WERI-Rb-1 (cell line): ENCODE measurements around the gene GCLM.

ENCODE experiments used
- DNase-seq: peaks from one replicate; pipeline ENCODE4 v3.0.0-alpha.2; 2020
- H3K27ac ChIP-seq: fragments of 250-450 bp; sonication (Bioruptor Pico); 2 replicates; pipeline ENCODE4 v1.5.1; 2020; ENCODE audit warnings: mild to moderate bottlenecking, moderate library complexity
- H3K27me3 ChIP-seq: fragments of 250-450 bp; sonication (Bioruptor Pico); 2 replicates; pipeline ENCODE4 v1.5.1; 2021; ENCODE audit warnings: mild to moderate bottlenecking, low read depth, moderate library complexity; ENCODE audit not compliant: insufficient read depth, severe bottlenecking
- H3K36me3 ChIP-seq: fragments of 250-450 bp; sonication (Bioruptor Pico); 2 replicates; pipeline ENCODE4 v1.5.1; 2020; ENCODE audit warnings: mild to moderate bottlenecking, moderate library complexity
- H3K4me3 ChIP-seq: 2 replicates; pipeline ENCODE4 v1.5.1; 2011; ENCODE audit warnings: low read depth, mild to moderate bottlenecking, control low read depth, low read length
- H3K9me3 ChIP-seq: fragments of 250-450 bp; sonication (Bioruptor Pico); 2 replicates; pipeline ENCODE4 v1.5.1; 2021; ENCODE audit warnings: mild to moderate bottlenecking, moderate library complexity; ENCODE audit not compliant: severe bottlenecking
- TF ChIP-seq, protein P1 (sequence below): IDR thresholded peaks from 2 replicates; pipeline ENCODE4 v1.5.1; 2011; ENCODE audit warnings: low read depth, mild to moderate bottlenecking, control low read depth, inconsistent platforms, low read length

The GCLM gene

GRCh38 chr1:93878889-93879586 lies 30.2 kb downstream of the GCLM start, which contains the start of gene DNTTIP2:
DNTTIP2 (minus strand) TSS chr1:93879206; CDS start chr1:93879148, 58 bp downstream.
- Histone ChIP-seq H3K27ac (peak within 1 kb of the TSS; percentile 96), H3K9me3 (no peaks in the 10 kb centered on the region), H3K36me3 (peaks cover 37% of the 10 kb centered on the region), H3K27me3 (no peaks in the 10 kb centered on the region), H3K4me3 (peak within 1 kb of the TSS; percentile 96)
- TF ChIP-seq, protein P1, sequence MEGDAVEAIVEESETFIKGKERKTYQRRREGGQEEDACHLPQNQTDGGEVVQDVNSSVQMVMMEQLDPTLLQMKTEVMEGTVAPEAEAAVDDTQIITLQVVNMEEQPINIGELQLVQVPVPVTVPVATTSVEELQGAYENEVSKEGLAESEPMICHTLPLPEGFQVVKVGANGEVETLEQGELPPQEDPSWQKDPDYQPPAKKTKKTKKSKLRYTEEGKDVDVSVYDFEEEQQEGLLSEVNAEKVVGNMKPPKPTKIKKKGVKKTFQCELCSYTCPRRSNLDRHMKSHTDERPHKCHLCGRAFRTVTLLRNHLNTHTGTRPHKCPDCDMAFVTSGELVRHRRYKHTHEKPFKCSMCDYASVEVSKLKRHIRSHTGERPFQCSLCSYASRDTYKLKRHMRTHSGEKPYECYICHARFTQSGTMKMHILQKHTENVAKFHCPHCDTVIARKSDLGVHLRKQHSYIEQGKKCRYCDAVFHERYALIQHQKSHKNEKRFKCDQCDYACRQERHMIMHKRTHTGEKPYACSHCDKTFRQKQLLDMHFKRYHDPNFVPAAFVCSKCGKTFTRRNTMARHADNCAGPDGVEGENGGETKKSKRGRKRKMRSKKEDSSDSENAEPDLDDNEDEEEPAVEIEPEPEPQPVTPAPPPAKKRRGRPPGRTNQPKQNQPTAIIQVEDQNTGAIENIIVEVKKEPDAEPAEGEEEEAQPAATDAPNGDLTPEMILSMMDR, result no peak
- peak; percentile 92 for DNase-seq

GRCh38 chr1:93878501-93878888 lies 30.7 kb downstream of the GCLM start:
- H3K4me3 ChIP-seq, result peak overlapping the region; percentile 96
- peak overlapping the region; percentile 96 for H3K27ac ChIP-seq
- H3K9me3 ChIP-seq, result no peaks in the 10 kb centered on the region
- no peaks in the 10 kb centered on the region for H3K27me3 ChIP-seq
- peaks cover 42% of the 10 kb centered on the region for H3K36me3 ChIP-seq
- peak; percentile 14 for DNase-seq
- TF ChIP-seq, protein P1, result no peak

DNA sequence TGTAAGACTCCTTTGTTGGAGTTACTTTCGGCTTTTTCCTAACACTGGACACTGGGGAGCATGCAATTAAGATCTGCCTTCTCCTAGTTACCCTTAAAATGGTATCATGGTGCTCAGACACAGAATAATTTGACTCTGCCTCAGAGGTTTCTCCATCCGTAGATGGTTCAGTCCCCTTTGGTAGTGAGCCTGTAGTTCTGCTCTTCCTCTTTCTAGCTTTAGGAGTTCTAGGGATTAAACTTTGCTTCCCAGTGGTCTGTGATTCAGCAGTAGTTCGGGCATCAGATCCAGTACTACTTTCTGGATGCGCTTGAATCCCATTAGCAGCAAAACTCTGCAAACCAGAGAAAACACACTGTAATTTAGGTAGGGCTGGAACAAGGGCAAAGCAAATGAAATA lies 31.7 kb downstream of the GCLM start:
- TF ChIP-seq, protein P1, result no peak
- Histone ChIP-seq H3K4me3 (no peak overlapping the region), H3K27ac (no peak overlapping the region), H3K9me3 (no peaks in the 10 kb centered on the region), H3K27me3 (no peaks in the 10 kb centered on the region), H3K36me3 (peaks cover 48% of the 10 kb centered on the region)
- no peak for DNase-seq

GRCh38 chr1:93876244-93876643 lies 33.0 kb downstream of the GCLM start:
- Histone ChIP-seq H3K9me3 (no peaks in the 10 kb centered on the region), H3K36me3 (peaks cover 60% of the 10 kb centered on the region), H3K27me3 (no peaks in the 10 kb centered on the region), H3K4me3 (no peak overlapping the region), H3K27ac (no peak overlapping the region)
- TF ChIP-seq, protein P1, result no peak
- no peak for DNase-seq

- TF ChIP-seq, protein P1, result peak; percentile 68
- no peaks in the 10 kb centered on the region for H3K27me3 ChIP-seq
- DNase-seq, result peak; percentile 12
- no peak overlapping the region for H3K27ac ChIP-seq
- no peak overlapping the region for H3K4me3 ChIP-seq
- H3K9me3 ChIP-seq, result no peaks in the 10 kb centered on the region
- peaks cover 80% of the 10 kb centered on the region for H3K36me3 ChIP-seq
Observed at GRCh38 chr1:93874025-93874651, 35.1 kb downstream of the GCLM start.
